HG02642 (cell line): ENCODE measurements around the gene GPHN.

Experiments
- ATAC-seq: cut with Tn5 transposase; IDR thresholded peaks from one replicate; pipeline ENCODE4 v1.9.1; 2021; ENCODE audit warnings: mild to moderate bottlenecking; ENCODE audit not compliant: unreplicated experiment, poor library complexity

The GPHN gene

GRCh38 chr14:67129768-67130167 lies 621.8 kb downstream of the GPHN start:
- no peak for ATAC-seq

GRCh38 chr14:67131691-67132090 lies 623.7 kb downstream of the GPHN start:
- ATAC-seq, result no peak

DNA sequence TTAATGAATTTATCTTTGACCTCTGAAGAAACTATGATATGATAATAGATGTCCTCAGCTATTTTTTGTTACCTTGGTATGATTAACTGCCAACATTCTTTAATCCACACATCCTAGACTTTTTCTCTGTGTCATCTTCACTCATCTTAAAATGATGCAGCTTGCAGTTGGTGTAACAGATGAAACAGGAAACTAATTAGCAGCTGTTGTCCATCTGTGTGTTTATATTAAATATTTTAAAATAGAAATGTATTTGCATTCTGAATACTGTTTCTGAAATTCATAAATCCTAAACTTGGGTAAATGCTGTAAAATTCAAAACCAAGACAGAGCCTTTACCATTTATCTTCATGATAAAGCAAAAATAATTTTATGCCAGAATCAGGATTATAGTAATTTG lies 625.2 kb downstream of the GPHN start:
- ATAC-seq, result no peak

GRCh38 chr14:67133595-67134441 lies 625.9 kb downstream of the GPHN start:
- no peak for ATAC-seq

DNA sequence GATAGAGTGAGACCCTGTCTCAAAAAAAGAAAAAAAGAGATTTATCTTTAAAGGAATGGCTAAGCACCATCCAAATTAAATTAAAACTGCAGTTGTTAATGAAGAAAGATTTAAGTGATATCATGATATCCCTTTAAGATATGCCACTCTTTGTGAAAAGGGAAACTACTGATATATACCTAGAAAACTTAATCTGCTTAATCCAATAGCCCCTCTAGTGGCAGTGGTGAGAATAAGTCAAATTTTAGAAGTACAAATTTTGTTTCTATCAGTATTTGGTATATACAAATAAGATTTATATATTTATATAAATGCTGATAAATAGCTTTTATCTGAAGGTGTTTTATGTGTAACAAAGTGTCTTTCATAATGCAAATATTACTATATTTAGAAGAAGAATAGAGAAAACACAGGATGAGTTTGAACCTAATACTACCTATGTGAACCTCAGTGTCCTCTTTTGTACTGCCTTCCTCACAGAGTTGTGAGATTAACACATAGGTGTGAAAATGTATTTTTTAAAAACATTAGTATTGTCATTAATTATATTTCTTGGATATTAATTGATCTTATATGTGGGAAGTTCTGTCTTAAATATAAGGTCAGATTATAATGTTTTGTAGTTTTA lies 629.9 kb downstream of the GPHN start:
- no peak for ATAC-seq

DNA sequence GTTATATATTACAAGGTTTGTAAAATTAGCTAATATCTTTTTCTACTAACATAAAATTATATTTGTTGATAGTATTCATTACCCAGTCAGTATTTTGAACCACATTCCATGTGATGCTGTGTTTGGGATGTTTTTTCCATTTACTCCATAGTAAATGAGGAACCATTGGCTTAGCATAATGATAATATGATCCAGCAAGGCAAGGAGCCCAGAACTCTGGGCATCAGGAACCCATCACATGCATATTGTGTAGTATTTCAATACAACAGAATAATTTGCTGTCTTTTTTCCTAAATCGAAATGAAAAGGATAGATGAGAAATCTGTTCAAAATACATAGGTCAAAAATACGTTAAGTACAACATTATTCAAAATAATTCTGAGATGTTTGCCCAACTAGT lies 632.6 kb downstream of the GPHN start:
- ATAC-seq, result no peak

DNA sequence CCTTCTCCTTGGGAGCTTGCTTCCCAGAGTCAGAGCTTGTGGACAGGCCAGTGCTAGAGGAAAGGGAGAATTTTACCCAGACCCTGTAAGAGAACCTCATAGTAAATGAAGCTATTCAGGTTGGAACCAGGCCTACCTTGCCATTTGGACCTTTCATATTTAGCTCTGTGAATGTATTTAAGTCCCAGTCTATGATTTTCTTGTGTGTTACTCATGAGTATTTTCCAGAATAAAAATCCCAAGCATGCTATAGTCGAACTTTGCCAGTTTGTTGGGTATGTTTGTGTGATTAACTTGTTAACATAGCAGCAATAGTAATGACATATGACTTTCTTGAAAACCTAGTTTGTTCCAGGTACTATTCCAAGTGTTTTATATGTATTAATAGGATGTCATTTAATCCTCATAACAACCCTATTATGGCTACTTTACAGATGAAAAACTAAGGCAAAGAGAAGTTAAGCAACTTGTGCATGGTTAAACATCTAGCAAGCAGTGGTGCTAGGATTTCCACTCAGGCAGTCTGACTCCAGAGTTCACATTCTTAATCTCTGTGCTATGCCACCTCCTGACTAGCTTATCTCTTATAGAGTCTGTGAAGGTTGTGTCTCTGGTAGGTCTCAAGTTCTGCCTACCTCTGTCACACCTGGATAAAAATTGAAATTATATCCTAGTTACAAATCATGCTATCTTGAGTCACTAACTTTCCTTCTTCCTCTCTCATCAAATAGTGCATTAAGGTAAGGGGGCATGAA lies 633.4 kb downstream of the GPHN start:
- ATAC-seq, result no peak

- no peak for ATAC-seq
These were observed 643.2 kb downstream of the GPHN start for GRCh38 chr14:67151082-67151666.

- no peak for ATAC-seq
These were observed 650.6 kb downstream of the GPHN start for GRCh38 chr14:67158566-67158965.

GRCh38 chr14:67162385-67162784 lies 654.4 kb downstream of the GPHN start:
- ATAC-seq, result no peak

DNA sequence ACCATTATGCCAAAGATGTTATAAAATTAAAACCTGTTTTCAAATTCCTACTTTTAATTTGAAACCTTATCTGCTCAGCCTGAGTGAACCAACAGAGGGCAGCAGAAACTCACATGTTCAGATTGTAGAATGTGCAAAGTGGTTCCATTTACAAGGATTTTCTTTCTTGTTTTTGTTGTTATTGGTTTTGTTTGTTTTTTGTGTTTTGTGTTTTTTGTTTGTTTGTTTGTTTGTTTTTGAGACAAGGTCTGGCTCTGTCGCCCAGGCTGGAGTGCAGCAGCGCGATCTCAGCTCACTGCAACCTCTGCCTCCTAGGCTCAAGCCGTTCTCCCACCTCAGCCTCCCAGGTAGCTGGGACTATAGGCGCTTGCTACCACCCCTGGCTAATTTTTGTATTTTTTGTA lies 658.5 kb downstream of the GPHN start:
- no peak for ATAC-seq

DNA sequence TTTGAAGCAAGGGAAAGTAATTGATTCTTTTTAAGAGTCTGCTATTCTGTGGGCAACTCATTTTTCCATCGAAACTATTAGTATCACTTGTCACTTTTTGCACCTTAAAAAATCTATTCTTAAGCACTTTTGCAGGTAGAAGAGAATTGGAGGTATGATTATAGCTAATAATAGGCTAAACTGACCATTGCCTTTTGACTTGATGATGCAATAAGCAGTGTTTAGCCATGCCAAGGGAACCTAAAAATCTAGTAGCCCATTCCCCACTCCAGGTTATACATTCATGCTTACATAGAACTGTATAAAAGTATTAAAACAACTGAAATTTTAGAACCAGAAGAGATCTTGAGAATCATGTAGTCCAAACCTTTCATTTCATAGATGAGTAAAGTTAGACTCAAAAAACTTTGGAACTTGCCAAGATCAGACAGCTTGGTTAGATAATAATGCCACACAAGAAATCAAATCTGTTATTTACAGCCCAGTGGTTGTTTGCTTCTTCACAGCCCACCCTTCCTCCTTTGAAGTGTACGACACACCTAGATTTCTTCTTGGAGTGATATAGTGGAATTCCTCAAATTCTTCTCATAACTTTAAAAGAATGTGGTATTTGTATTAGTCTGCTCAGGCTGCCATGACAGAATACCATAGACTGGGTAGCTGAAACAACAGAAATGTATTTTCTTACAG lies 659.6 kb downstream of the GPHN start:
- ATAC-seq, result no peak

DNA sequence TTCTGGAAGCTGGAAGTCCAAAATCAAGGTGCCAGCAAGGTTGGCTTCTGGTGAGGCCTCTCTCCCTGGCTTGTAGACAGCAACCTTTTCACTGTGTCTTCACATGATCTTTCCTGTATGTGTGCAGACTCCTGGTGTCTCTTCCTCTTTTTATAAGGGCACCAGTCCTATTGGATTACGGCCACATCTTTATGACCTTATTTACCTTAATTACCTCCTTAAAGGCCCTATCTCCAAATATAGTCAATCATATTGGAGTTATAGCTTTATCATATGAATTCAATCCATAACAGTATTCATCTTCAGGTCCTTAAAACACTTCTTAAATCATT lies 660.1 kb downstream of the GPHN start:
- ATAC-seq, result no peak

GRCh38 chr14:67170660-67171059 lies 662.7 kb downstream of the GPHN start:
- ATAC-seq, result no peak

GRCh38 chr14:67172056-67172455 lies 664.1 kb downstream of the GPHN start:
- ATAC-seq, result no peak

- no peak for ATAC-seq
These were observed 664.6 kb downstream of the GPHN start for GRCh38 chr14:67172520-67172919.

DNA sequence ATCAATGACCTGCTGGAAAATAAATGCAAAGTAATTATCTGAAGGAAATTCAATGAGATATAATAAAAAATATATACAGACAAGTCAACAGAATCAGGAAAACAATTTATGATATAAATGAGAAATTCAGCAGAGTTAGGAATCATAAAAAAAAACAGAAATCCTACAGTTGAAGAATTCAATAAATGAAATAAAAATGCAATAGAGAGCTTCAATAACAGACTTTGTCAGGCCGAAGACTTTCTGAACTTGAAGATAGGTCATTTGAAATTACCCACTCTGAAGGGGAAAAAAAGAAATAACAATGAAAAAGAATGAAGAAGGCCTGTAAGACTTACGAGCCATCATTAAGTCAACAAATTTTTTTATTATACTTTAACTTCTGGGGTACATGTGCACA lies 665.8 kb downstream of the GPHN start:
- ATAC-seq, result no peak

- ATAC-seq, result no peak
These were observed 678.3 kb downstream of the GPHN start for GRCh38 chr14:67186172-67186768.

DNA sequence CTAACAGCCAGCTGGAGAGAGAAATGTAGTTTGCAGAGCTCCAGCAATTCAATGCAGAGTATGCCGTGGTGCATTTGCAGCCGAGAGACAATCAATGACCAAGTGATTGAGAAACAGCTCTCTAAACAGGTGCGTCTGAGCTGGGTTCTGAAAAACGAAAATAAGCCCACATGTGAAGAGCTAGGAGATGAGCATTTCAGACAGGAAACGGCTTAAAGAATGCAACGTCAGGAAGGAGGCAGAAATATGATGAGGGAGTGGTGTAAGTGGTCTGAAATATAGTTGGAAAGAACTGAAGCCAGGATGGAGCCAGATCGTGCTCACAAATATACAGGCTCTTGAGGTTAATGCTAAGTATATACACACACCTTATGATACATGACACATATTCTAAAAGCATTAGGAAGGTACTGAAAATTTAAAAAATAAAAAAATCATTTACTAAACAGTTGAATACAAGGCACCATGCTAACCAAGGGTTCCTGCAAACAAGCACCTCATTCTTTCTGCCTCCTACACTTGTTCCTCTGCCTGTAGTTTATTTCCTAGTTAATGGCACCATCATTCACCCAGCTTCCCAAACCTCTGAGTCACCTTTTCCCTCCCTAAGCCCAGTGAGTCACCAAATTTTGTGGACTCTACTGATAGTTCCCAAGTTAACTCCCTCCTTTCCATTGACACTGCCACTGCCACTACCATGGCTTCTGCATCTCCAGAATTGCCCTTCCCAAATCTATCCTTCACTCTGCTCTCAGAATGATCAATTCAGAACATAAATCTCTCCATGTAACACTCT lies 679.0 kb downstream of the GPHN start:
- no peak for ATAC-seq
